Measurements from ENCODE around the gene EXOG. TPM values are rescaled to one million over a fixed set of nuclear protein-coding genes. Genes with fewer than 3 reads are reported as not detected.

EXOG gene
- total and polyA plus RNA-seq, 2 donors (not counting 3 experiments of a cell fraction or from before 2014, with no cell fraction given), result 10.8 to 21.9 TPM

GRCh38 chr3:38548154-38548931 is 52.2 kb downstream of the EXOG start:
- no TSS peak for BruUV-seq (replicated peaks)
- H2AFZ ChIP-seq (ENCODE audit: low read depth, low read length), result no peak overlapping the region
- no peaks in the 10 kb centered on the region for H4K20me1 ChIP-seq (replicated peaks; ENCODE audit: control insufficient read depth, extremely low read depth, insufficient read depth, low read length)
- H3K36me3 ChIP-seq (ENCODE audit: control insufficient read depth in 2 of 2, extremely low read depth in 1 of 2, insufficient read depth in 2 of 2, low read length in 2 of 2), result no peaks in the 10 kb centered on the region
- dilution Hi-C loops (cut with MboI; ENCODE audit: extremely low pct_ligation_motif_present, low sequenced_read_pairs) (no loop called here), intact Hi-C loops (cut with micrococcal nuclease) (no loop called here)
- POLR2A ChIA-PET, result interaction anchor here (0.5 kb wide), 1 partner anchor 11 kb away, joined by 3 read pairs; no protein-coding TSS in a partner anchor
- DNase-seq (ENCODE audit: low read depth, low spot score), result no peak
- no peak for FAIRE-seq
- no peaks in the 10 kb centered on the region for H3K27me3 ChIP-seq (ENCODE audit: control insufficient read depth in 2 of 2, insufficient read depth in 2 of 2, low read length in 2 of 2)
- H3K79me2 ChIP-seq (ENCODE audit: control insufficient read depth, insufficient read depth, low read length), result no peaks in the 10 kb centered on the region
- no peak for TF ChIP-seq MYC (IDR thresholded peaks at IDR 0.05; ENCODE audit: low read depth, low read length)
- no peak for TF ChIP-seq GATA2 (IDR thresholded peaks at IDR 0.05; ENCODE audit: insufficient read depth, insufficient read length, low read depth, low read length)
- TF ChIP-seq POLR2AphosphoS5 (IDR thresholded peaks at IDR 0.05; ENCODE audit: insufficient read depth, low read depth, low read length), result no peak
- TF ChIP-seq EZH2 (IDR thresholded peaks at IDR 0.05; ENCODE audit: borderline replicate concordance, low read depth, low read length, severe bottlenecking), result no peak
- TF ChIP-seq POLR2A (IDR thresholded peaks at IDR 0.05; ENCODE audit: low read depth, low read length), result no peak
- no peak for TF ChIP-seq MAX (IDR thresholded peaks at IDR 0.05; ENCODE audit: insufficient read depth, insufficient read length)
- TF ChIP-seq FOS (IDR thresholded peaks at IDR 0.05; ENCODE audit: borderline replicate concordance, insufficient read depth, low read length), result no peak
- no peak for TF ChIP-seq CTCF (IDR thresholded peaks at IDR 0.05; ENCODE audit: extremely low read depth in 1 of 2, insufficient read depth in 1 of 2, low read depth in 1 of 2, low read length in 2 of 2)
- TF ChIP-seq JUN (IDR thresholded peaks at IDR 0.05; ENCODE audit: borderline replicate concordance, insufficient read depth, insufficient read length, low read depth), result no peak
- H3K4me2 ChIP-seq (ENCODE audit: insufficient read depth, low read length), result no peak overlapping the region
- H3K9me3 ChIP-seq (replicated peaks; ENCODE audit: control insufficient read depth, insufficient read depth, low read length), result no peaks in the 10 kb centered on the region
- H3K9me1 ChIP-seq (replicated peaks; ENCODE audit: control insufficient read depth, extremely low read depth, insufficient read depth, low read length), result no peaks in the 10 kb centered on the region
- H3K4me1 ChIP-seq (ENCODE audit: control insufficient read depth, extremely low read depth, insufficient read depth, low read length), result no peaks in the 10 kb centered on the region
- H3K27ac ChIP-seq (ENCODE audit: insufficient read depth, low read depth, low read length), result no peak overlapping the region
- no peak overlapping the region for H3K9ac ChIP-seq (replicated peaks; ENCODE audit: extremely low read depth, insufficient read depth, low read length)
- H3K4me3 ChIP-seq (replicated peaks in 1 of 3; ENCODE audit: insufficient read depth in 1 of 3, low read depth in 1 of 3, low read length in 3 of 3), result no peak overlapping the region
- CTCF ChIA-PET, result no interaction called here
